H1 (cell line): Measurements from ENCODE around the gene BTD.

Experiments used
- CBX5 ChIP-seq: fragments of 300-800, 300-1000 bp; sonication (generic); IDR thresholded peaks from 2 replicates; pipeline ENCODE4 v1.7.1; 2016; ENCODE audit warnings: antibody characterized with exemption, low read length, low read depth
- CREB1 ChIP-seq: IDR thresholded peaks from 2 replicates; pipeline ENCODE4 v1.6.1; 2012; ENCODE audit warnings: inconsistent platforms
- EP300 ChIP-seq, 2 experiments: IDR thresholded peaks; 1 replicate in 1 of 2; 2 replicates in 1 of 2; pipeline ENCODE4 v1.6.1; 2011 to 2012; ENCODE audit warnings: low read depth in 2 of 2, low read length in 2 of 2, mild to moderate bottlenecking in 2 of 2, borderline replicate concordance in 1 of 2, inconsistent platforms in 1 of 2, moderate library complexity in 1 of 2
- EZH2 ChIP-seq: fragments of 200-600 bp; sonication (generic); IDR thresholded peaks from 2 replicates; pipeline ENCODE4 v1.7.1; 2012; ENCODE audit warnings: low read depth, mild to moderate bottlenecking, moderate library complexity, low read length, inconsistent platforms; ENCODE audit not compliant: severe bottlenecking
- HDAC2 ChIP-seq, 2 experiments: fragments of 300-600 bp in 1 of 2; sonication (generic) in 1 of 2; IDR thresholded peaks; 2 replicates each; pipeline ENCODE4 v1.6.1; 2011 to 2012; ENCODE audit warnings: low read depth in 2 of 2, low read length in 2 of 2, mild to moderate bottlenecking in 2 of 2, moderate library complexity in 2 of 2, borderline replicate concordance in 1 of 2, inconsistent platforms in 1 of 2
- JUN ChIP-seq: IDR thresholded peaks from 2 replicates; pipeline ENCODE4 v1.6.1; 2011; ENCODE audit warnings: low read depth, mild to moderate bottlenecking, improper control_type of control experiment, low read length
- POLR2A ChIP-seq, 2 experiments: IDR thresholded peaks; 1 replicate in 1 of 2; 2 replicates in 1 of 2; pipeline ENCODE4 v1.6.1; 2011; ENCODE audit warnings: low read depth in 2 of 2, low read length in 2 of 2, mild to moderate bottlenecking in 2 of 2; ENCODE audit errors: control extremely low read depth in 1 of 2
- POLR2AphosphoS5 ChIP-seq: IDR thresholded peaks from 2 replicates; pipeline ENCODE4 v1.6.1; 2011; ENCODE audit warnings: low read depth, low read length
- RAD21 ChIP-seq, 2 experiments: IDR thresholded peaks in 1 of 2; conservative IDR thresholded peaks in 1 of 2; 2 replicates each; pipeline ENCODE4 v1.6.1; 2011; ENCODE audit warnings: low read depth in 2 of 2, low read length in 2 of 2, improper control_type of control experiment in 1 of 2, inconsistent platforms in 1 of 2, mild to moderate bottlenecking in 1 of 2, moderate library complexity in 1 of 2
- SIN3A ChIP-seq, 2 experiments: IDR thresholded peaks in 1 of 2; conservative IDR thresholded peaks in 1 of 2; 2 replicates each; pipeline ENCODE4 v1.6.1; 2011 to 2012; ENCODE audit warnings: low read length in 2 of 2, improper control_type of control experiment in 1 of 2, low read depth in 1 of 2, mild to moderate bottlenecking in 1 of 2
- TF ChIP-seq, protein P1 (sequence below), 3 experiments: IDR thresholded peaks; 1 replicate in 2 of 3; 2 replicates in 1 of 3; pipeline versions ENCODE4 v1.5.1 to v1.6.1; 2011; ENCODE audit warnings: low read length in 3 of 3, mild to moderate bottlenecking in 3 of 3, inconsistent platforms in 2 of 3, low read depth in 1 of 3, moderate library complexity in 1 of 3; ENCODE audit not compliant: insufficient read depth in 1 of 3; ENCODE audit errors: control extremely low read depth in 1 of 3

DNA sequence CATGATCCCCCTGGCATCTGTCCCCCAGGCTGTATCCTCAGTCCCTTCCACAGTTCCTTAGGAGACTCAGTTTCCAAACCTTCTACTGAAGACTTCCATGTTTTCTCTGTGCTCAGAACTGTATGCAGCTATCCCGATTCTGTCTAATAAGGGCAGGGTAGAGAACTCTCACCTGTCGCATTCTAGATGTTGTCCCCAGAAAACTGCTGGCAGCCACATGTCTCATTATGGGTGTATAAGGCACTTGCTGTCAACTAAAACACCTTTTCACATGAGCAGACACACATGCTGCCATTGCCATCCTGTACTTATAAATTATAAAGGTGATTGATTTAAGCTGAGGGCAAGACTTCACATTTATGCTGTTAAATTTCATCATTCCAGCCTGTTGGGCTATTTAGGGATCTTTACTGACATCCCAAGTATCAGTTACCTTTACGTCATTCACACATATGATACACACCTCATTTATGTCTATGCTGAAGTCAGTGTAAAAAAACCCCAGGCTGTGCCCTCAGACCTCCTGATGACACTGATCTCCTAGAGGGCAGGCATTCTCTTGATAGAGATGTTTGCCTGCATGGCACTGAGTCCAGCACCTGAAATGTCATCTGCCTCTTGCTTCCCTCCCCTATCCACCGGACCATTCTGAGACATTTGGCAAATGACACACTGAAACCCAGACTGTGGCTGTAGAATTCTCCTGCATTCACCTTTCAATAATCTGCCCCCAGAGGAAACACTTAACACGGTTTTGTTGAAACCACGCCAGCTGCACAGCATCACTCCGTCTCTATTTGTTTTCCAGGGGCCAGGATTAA, 35.8 kb downstream of the BTD start:
- no peak for TF ChIP-seq HDAC2 (IDR thresholded peaks at IDR 0.05; ENCODE audit: borderline replicate concordance in 1 of 2, low read depth in 2 of 2, low read length in 2 of 2)
- TF ChIP-seq, protein P1, sequence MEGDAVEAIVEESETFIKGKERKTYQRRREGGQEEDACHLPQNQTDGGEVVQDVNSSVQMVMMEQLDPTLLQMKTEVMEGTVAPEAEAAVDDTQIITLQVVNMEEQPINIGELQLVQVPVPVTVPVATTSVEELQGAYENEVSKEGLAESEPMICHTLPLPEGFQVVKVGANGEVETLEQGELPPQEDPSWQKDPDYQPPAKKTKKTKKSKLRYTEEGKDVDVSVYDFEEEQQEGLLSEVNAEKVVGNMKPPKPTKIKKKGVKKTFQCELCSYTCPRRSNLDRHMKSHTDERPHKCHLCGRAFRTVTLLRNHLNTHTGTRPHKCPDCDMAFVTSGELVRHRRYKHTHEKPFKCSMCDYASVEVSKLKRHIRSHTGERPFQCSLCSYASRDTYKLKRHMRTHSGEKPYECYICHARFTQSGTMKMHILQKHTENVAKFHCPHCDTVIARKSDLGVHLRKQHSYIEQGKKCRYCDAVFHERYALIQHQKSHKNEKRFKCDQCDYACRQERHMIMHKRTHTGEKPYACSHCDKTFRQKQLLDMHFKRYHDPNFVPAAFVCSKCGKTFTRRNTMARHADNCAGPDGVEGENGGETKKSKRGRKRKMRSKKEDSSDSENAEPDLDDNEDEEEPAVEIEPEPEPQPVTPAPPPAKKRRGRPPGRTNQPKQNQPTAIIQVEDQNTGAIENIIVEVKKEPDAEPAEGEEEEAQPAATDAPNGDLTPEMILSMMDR (IDR thresholded peaks at IDR 0.05; ENCODE audit: control extremely low read depth in 1 of 3, insufficient read depth in 1 of 3, low read depth in 1 of 3, low read length in 3 of 3): no peak
- no peak for TF ChIP-seq EZH2
- TF ChIP-seq POLR2A (IDR thresholded peaks at IDR 0.05; ENCODE audit: control extremely low read depth in 1 of 2, low read depth in 2 of 2, low read length in 2 of 2): no peak
- TF ChIP-seq EP300 (IDR thresholded peaks at IDR 0.05; ENCODE audit: borderline replicate concordance in 1 of 2, low read depth in 2 of 2, low read length in 2 of 2): no peak
- no peak for TF ChIP-seq CREB1
- TF ChIP-seq RAD21 (IDR thresholded peaks at IDR 0.05 in 1 of 2, conservative IDR thresholded peaks at IDR 0.05 in 1 of 2; ENCODE audit: low read depth in 2 of 2, low read length in 2 of 2): no peak
- TF ChIP-seq JUN: no peak
- no peak for TF ChIP-seq CBX5
- no peak for TF ChIP-seq POLR2AphosphoS5
- no peak for TF ChIP-seq SIN3A (conservative IDR thresholded peaks at IDR 0.05 in 1 of 2, IDR thresholded peaks at IDR 0.05 in 1 of 2; ENCODE audit: low read depth in 1 of 2, low read length in 2 of 2)
